ENCODE data around the gene CTNNA3. TPM values are rescaled to one million over a fixed set of nuclear protein-coding genes. Genes with fewer than 3 reads are reported as not detected.

The CTNNA3 gene
- total RNA-seq, 1 donor from 2014 or later, result 159 TPM

GRCh38 chr10:66414943-66415342 is 1281.1 kb downstream of the CTNNA3 start:
- DNase-seq, result no peak
- Histone ChIP-seq H3K36me3 (no peaks in the 10 kb centered on the region), H3K9me3 (replicated peaks) (peaks cover 36% of the 10 kb centered on the region), H3K27me3 (ENCODE audit: low read depth) (no peaks in the 10 kb centered on the region), H3K27ac (replicated peaks) (no peak overlapping the region), H3K4me3 (no peak overlapping the region), H3K4me1 (no peaks in the 10 kb centered on the region)
- intact Hi-C loops (cut with micrococcal nuclease), result no loop called here
- TF ChIP-seq CTCF (IDR thresholded peaks at IDR 0.05; ENCODE audit: borderline replicate concordance), result no peak

GRCh38 chr10:66405566-66405965 is 1290.4 kb downstream of the CTNNA3 start:
- Histone ChIP-seq H3K4me3 (no peak overlapping the region), H3K27ac (replicated peaks) (no peak overlapping the region), H3K4me1 (no peaks in the 10 kb centered on the region), H3K9me3 (replicated peaks) (no peaks in the 10 kb centered on the region), H3K36me3 (no peaks in the 10 kb centered on the region), H3K27me3 (ENCODE audit: low read depth) (no peaks in the 10 kb centered on the region)
- TF ChIP-seq CTCF (IDR thresholded peaks at IDR 0.05; ENCODE audit: borderline replicate concordance), result no peak
- intact Hi-C loops (cut with micrococcal nuclease), result no loop called here
- DNase-seq, result no peak

GRCh38 chr10:66398669-66399068 is 1297.3 kb downstream of the CTNNA3 start:
- H3K36me3 ChIP-seq, result no peaks in the 10 kb centered on the region
- H3K27ac ChIP-seq (replicated peaks), result no peak overlapping the region
- DNase-seq, result no peak
- H3K4me1 ChIP-seq, result no peaks in the 10 kb centered on the region
- intact Hi-C loops (cut with micrococcal nuclease), result no loop called here
- H3K27me3 ChIP-seq (ENCODE audit: low read depth), result no peaks in the 10 kb centered on the region
- H3K9me3 ChIP-seq (replicated peaks), result peaks cover 5% of the 10 kb centered on the region
- no peak overlapping the region for H3K4me3 ChIP-seq
- TF ChIP-seq CTCF (IDR thresholded peaks at IDR 0.05; ENCODE audit: borderline replicate concordance), result no peak

- no peak for TF ChIP-seq CTCF (IDR thresholded peaks at IDR 0.05; ENCODE audit: borderline replicate concordance)
- H3K9me3 ChIP-seq (replicated peaks), result peaks cover 5% of the 10 kb centered on the region
- no peak overlapping the region for H3K4me3 ChIP-seq
- H3K36me3 ChIP-seq, result no peaks in the 10 kb centered on the region
- intact Hi-C loops (cut with micrococcal nuclease), result no loop called here
- no peaks in the 10 kb centered on the region for H3K27me3 ChIP-seq (ENCODE audit: low read depth)
- H3K4me1 ChIP-seq, result no peaks in the 10 kb centered on the region
- DNase-seq, result no peak
- no peak overlapping the region for H3K27ac ChIP-seq (replicated peaks)
Measured at GRCh38 chr10:66394342-66395063, 1301.5 kb downstream of the CTNNA3 start.

GRCh38 chr10:66390926-66391325 is 1305.1 kb downstream of the CTNNA3 start:
- no peak overlapping the region for H3K4me3 ChIP-seq

More at GRCh38 chr10:66390926-66391325, 1305.1 kb downstream of the CTNNA3 start:
- no peak for TF ChIP-seq CTCF (IDR thresholded peaks at IDR 0.05; ENCODE audit: borderline replicate concordance)
- DNase-seq, result no peak
- intact Hi-C loops (cut with micrococcal nuclease), result no loop called here
- Histone ChIP-seq H3K9me3 (replicated peaks) (peaks cover 6% of the 10 kb centered on the region), H3K27ac (replicated peaks) (no peak overlapping the region), H3K4me1 (no peaks in the 10 kb centered on the region), H3K36me3 (no peaks in the 10 kb centered on the region), H3K27me3 (ENCODE audit: low read depth) (no peaks in the 10 kb centered on the region)
